Right lobe of liver (tissue), 6 donors: ENCODE results near the gene BBOX1. TPM values are rescaled to one million over a fixed set of nuclear protein-coding genes. Genes with fewer than 3 reads are reported as not detected.

Experiments
- ATAC-seq, 4 donors: fragments of 200-7000 bp; cut with Tn5 transposase; one replicate each; pipeline ENCODE4 v1.9.1; 2020; ENCODE audit warnings: mild to moderate bottlenecking in 4 of 4, moderate library complexity in 4 of 4
- DNase-seq, 3 donors: peaks; one replicate each; pipeline ENCODE4 v3.0.0-alpha.2; 2020
- H3K27ac ChIP-seq, 3 donors: fragments of 200-600 bp; one replicate each; pipeline ENCODE4 v1.8.0; 2022
- H3K27me3 ChIP-seq, 2 donors: fragments of 200-600 bp; one replicate each; pipeline ENCODE4 v1.8.0; 2022
- H3K36me3 ChIP-seq, 4 donors: fragments of 200-600 bp; sonication (generic) in 1 of 4; one replicate each; pipeline versions ENCODE4 v1.5.1 to v1.8.0; 2017 to 2022; ENCODE audit warnings: control low read depth in 1 of 4
- H3K4me1 ChIP-seq, 4 donors: fragments of 200-600 bp; sonication (generic) in 1 of 4; one replicate each; pipeline versions ENCODE4 v1.5.1 to v1.8.0; 2017 to 2022; ENCODE audit warnings: control low read depth in 1 of 4
- H3K4me3 ChIP-seq, 3 donors: fragments of 200-600 bp; one replicate each; pipeline ENCODE4 v1.8.0; 2022
- H3K9me3 ChIP-seq, 4 donors: fragments of 200-600 bp; sonication (generic) in 1 of 4; one replicate each; pipeline versions ENCODE4 v1.5.1 to v1.8.0; 2017 to 2022; ENCODE audit warnings: control low read depth in 1 of 4
- POLR2A ChIP-seq: fragments of 450-650 bp; IDR thresholded peaks from one replicate; pipeline ENCODE4 v1.6.1; 2017; ENCODE audit warnings: antibody characterized with exemption, mild to moderate bottlenecking
- WGBS: methylation state at CpG from one replicate; pipeline ENCODE4 v1.1.6; 2018; ENCODE audit warnings: low coverage, low lambda C conversion rate; ENCODE audit not compliant: insufficient coverage; ENCODE audit errors: missing lambda C conversion rate; 5-methylcytosine and 5-hydroxymethylcytosine counted together
- intact Hi-C, 2 donors: fragments of 100-400 bp; cut with DNase I; formaldehyde crosslinking; loops; one replicate each; pipeline versions ENCODE4 v1.11.2 to v1.14.1; 2022
- total RNA-seq, 6 experiments: library from RNA; depleted of rRNA in 2 of 6; stranded (reverse); fragments of >200 nt in 2 of 6; fragmentation: NEBNext Ultra II Directional in 3 of 6; extraction: Animal tissue kit (Norgen Biotek cat#: 25700) in 3 of 6; gene quantifications; one replicate each; pipeline versions ENCODE4 v1.1.0 to v1.2.4, GENCODE V29; 2016 to 2023
- TF ChIP-seq, protein P1 (sequence below), 4 donors: fragments of 200-600 bp in 3 of 4; fragments of 450-650 bp in 1 of 4; IDR thresholded peaks; one replicate each; pipeline versions ENCODE4 v1.5.1 to v1.8.0; 2016 to 2022; ENCODE audit warnings: antibody characterized with exemption in 4 of 4, mild to moderate bottlenecking in 2 of 4
- donor health status: DM: no; HTN: yes; CAD: no.
- donor health status: DM: no; HTN: no; CAD: no.
- donor health status: DM: no; HTN: no; CAD: no.
- donor health status: DM: no; HTN: yes; CAD: no.
- donor health status: DM: no; HTN: yes; CAD: no.

BBOX1 gene
- total RNA-seq, 6 experiments from 2014 or later, result 1.9 to 25.3 (median 13.9) TPM

DNA sequence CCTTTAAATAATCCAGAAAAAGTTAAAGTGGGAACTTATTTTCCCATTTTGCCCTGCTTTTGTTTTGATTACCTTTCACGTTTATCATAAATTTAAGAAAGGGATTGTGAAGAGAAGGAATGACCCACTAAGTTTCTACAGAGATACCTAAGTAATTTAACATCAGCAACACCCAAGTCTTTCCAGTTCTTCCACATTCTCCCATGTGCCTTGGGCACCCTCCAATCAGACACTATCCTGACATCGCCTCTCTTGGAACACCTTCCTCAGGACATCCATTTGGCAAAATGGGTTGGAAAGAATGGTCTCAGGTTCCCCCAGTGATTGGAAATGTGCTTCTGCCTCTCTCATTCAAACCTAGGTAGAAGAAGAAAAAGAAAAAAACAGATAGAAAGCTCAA, 6.3 kb downstream of the BBOX1 start:
- H3K27ac ChIP-seq, result no peak overlapping the region
- H3K4me1 ChIP-seq, result peaks cover 0 to under 1% (median 0%) of the 10 kb centered on the region in 4 donors
- ATAC-seq (no peak), DNase-seq (no peak)
- intact Hi-C loops, result no loop called here
- TF ChIP-seq POLR2A, result no peak
- TF ChIP-seq, protein P1, sequence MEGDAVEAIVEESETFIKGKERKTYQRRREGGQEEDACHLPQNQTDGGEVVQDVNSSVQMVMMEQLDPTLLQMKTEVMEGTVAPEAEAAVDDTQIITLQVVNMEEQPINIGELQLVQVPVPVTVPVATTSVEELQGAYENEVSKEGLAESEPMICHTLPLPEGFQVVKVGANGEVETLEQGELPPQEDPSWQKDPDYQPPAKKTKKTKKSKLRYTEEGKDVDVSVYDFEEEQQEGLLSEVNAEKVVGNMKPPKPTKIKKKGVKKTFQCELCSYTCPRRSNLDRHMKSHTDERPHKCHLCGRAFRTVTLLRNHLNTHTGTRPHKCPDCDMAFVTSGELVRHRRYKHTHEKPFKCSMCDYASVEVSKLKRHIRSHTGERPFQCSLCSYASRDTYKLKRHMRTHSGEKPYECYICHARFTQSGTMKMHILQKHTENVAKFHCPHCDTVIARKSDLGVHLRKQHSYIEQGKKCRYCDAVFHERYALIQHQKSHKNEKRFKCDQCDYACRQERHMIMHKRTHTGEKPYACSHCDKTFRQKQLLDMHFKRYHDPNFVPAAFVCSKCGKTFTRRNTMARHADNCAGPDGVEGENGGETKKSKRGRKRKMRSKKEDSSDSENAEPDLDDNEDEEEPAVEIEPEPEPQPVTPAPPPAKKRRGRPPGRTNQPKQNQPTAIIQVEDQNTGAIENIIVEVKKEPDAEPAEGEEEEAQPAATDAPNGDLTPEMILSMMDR (IDR thresholded peaks at IDR 0.05), result no peak
- 86% methylated on average over 2 of the region's 2 CpGs for WGBS
- no peaks in the 10 kb centered on the region for H3K27me3 ChIP-seq
- no peaks in the 10 kb centered on the region for H3K9me3 ChIP-seq
- no peak overlapping the region for H3K4me3 ChIP-seq
- no peaks in the 10 kb centered on the region for H3K36me3 ChIP-seq

DNA sequence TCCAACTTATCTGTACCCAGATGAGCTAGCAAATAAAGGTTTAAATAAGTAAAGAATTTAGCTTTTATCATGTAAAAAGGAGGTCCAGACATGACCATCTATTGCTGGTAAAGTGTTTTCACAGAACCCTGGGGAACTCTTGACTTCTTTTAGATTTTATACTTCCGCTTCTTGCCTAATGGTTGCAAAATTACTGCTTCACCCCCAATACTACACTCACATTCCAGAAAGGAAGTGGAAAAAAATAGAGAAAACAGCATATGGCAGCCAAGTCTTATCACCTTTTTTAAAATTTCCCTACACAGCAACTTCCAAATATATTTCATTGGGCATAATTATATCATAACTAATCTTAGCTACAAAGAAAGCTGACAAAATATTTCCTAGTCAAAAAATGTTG, 12.1 kb downstream of the BBOX1 start:
- ATAC-seq (no peak), DNase-seq (no peak)
- no peaks in the 10 kb centered on the region for H3K36me3 ChIP-seq
- intact Hi-C loops, result no loop called here
- H3K9me3 ChIP-seq, result no peaks in the 10 kb centered on the region
- no peak overlapping the region for H3K4me3 ChIP-seq
- H3K27ac ChIP-seq, result no peak overlapping the region
- H3K27me3 ChIP-seq, result no peaks in the 10 kb centered on the region
- TF ChIP-seq POLR2A, result no peak
- TF ChIP-seq, protein P1 (IDR thresholded peaks at IDR 0.05), result no peak
- WGBS, result 100% methylated on average over 1 of the region's 1 CpG
- H3K4me1 ChIP-seq, result peaks cover 0 to 16% (median 2%) of the 10 kb centered on the region in 4 donors

DNA sequence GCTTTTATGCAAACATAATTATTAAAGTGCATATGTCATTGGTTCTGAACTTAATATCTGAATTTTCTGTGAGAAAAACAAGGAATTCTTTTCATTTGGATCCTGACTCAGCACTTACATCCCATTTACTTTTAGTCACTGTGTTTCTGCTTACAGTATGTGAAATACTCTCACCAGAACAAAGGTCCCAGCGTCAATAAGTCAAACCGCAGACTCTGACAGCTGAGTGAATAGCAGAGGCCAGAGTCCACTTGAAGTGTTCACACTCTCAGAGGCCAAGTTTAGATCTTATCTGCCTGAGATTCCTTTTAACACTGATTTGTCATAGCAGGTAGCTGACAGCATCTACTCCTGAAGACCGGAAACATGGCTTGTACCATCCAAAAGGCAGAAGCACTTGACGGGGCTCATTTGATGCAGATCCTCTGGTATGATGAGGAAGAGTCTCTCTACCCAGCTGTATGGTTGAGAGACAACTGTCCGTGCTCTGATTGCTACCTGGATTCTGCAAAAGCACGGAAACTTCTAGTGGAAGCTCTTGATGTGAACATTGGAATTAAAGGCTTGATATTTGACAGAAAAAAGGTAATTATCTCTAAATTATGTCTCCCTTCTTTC, 14.6 kb downstream of the BBOX1 start:
- 14% methylated on average over 6 of the region's 6 CpGs for WGBS
- no peaks in the 10 kb centered on the region for H3K27me3 ChIP-seq
- H3K9me3 ChIP-seq, result no peaks in the 10 kb centered on the region
- peaks cover 0 to 16% (median 2%) of the 10 kb centered on the region in 4 donors for H3K4me1 ChIP-seq
- intact Hi-C loops, result no loop called here
- peak overlapping the region in 2 of 3 donors; percentile 26 to 49 for H3K27ac ChIP-seq
- peak overlapping the region in 2 of 3 donors; percentile 39 to 44 for H3K4me3 ChIP-seq
- ATAC-seq (peak; percentile 97 to 99 (median 98)), DNase-seq (peak in 1 of 3 donors; percentile 74)
- H3K36me3 ChIP-seq, result no peaks in the 10 kb centered on the region
- TF ChIP-seq, protein P1 (IDR thresholded peaks at IDR 0.05), result no peak
- no peak for TF ChIP-seq POLR2A

DNA sequence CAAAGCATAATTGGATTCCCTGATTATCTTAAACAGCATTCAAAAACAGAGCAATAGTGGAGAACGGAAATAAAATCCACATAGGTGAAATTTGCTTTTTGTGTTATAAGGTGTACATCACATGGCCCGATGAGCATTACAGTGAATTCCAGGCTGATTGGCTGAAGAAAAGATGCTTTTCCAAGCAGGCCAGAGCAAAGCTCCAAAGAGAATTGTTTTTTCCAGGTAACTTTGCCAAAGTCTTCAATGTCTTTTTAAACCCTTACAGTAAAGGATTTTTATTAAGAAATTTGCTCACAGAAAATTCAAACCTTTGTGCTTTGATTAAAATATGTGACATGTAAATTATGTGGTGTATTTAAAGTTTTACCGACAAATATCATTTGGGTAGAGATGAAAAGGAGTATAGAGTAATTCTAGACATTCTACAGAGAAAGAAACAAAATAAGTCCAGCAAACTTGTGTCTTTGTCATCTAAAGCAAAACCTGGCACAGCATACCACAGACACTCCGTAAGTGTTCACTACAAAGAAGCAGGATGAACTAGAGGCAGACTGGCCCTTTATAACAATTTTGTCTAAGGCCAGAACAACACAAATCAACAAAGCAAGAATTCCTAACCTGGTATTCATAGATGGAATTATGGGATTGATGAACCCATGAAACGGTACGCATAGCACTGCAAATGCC, 16.6 kb downstream of the BBOX1 start:
- H3K4me1 ChIP-seq, result peaks cover 0 to 16% (median 2%) of the 10 kb centered on the region in 4 donors
- TF ChIP-seq POLR2A, result no peak
- TF ChIP-seq, protein P1 (IDR thresholded peaks at IDR 0.05), result no peak
- intact Hi-C loops, result no loop called here
- H3K9me3 ChIP-seq, result no peaks in the 10 kb centered on the region
- H3K36me3 ChIP-seq, result no peaks in the 10 kb centered on the region
- DNase-seq (no peak), ATAC-seq (no peak)
- H3K27ac ChIP-seq, result no peak overlapping the region
- WGBS, result 61% methylated on average over 6 of the region's 6 CpGs
- no peak overlapping the region for H3K4me3 ChIP-seq
- no peaks in the 10 kb centered on the region for H3K27me3 ChIP-seq
